ENCODE data around the gene TMIGD3. TPM values are rescaled to one million over a fixed set of nuclear protein-coding genes. Genes with fewer than 3 reads are reported as not detected.

TMIGD3 gene
- total RNA-seq (1 to 10 TPM; 1.6 to 3.9 TPM), polyA plus RNA-seq (10 to 100 TPM in 1 of 2 donors, 1 to 10 TPM in 1; 4.2 to 34.6 TPM)
- long read RNA-seq, donor 1, result 0 reads
- long read RNA-seq, donor 2, result 0 reads
- long read RNA-seq, donor 3, result 0 reads
- long read RNA-seq, donor 4, result 0 reads
- long read RNA-seq, donor 5, result 0 reads

GRCh38 chr1:111503585-111504060 is at the start of gene TMIGD3, which contains the start of gene ADORA3:
TMIGD3 (minus strand) TSS chr1:111503633; CDS start chr1:111503354, 279 bp downstream.
ADORA3 (minus strand) TSS chr1:111503633; CDS start chr1:111503354, 279 bp downstream.
- H3K4me1 ChIP-seq (ENCODE audit: control insufficient read depth in 5 of 5, insufficient read depth in 5 of 5, low read length in 5 of 5), result peaks cover 0 to 14% (median 3%) of the 10 kb centered on the region in 5 donors
- 20 to 37% methylated on average over 4 of the region's 4 CpGs for WGBS, 2 donors

DNA sequence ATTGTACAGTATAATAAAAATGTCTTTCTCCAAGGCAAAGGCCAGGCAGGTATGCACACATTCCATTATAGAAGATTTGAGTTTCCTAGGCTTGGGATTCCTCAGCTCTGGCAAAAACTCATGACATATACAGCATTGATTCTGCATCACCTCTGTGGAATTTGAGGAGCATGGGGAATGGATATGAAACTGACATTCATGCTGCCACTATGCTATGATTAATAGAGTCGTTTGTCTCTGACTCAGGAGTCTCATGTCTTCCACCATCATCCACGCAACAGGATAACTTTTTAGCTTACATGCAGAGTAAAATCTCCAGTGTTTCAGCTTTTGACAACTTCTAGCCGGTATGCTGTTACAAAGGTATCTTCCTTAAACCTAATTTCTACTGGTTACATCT is 49.8 kb upstream of the TMIGD3 start:
- Histone ChIP-seq H3K36me3 (ENCODE audit: control insufficient read depth in 4 of 4, insufficient read depth in 4 of 4, low read length in 4 of 4) (no peaks in the 10 kb centered on the region), H3K27me3 (ENCODE audit: control insufficient read depth in 3 of 3, insufficient read depth in 3 of 3, low read length in 2 of 3) (no peaks in the 10 kb centered on the region), H3K27ac (ENCODE audit: low read depth in 1 of 2, low read length in 1 of 2) (no peak overlapping the region), H3K9ac (ENCODE audit: insufficient read depth in 1 of 2, low read length in 2 of 2) (no peak overlapping the region), H3K9me3 (ENCODE audit: control insufficient read depth in 4 of 4, insufficient read depth in 3 of 4, low read length in 3 of 4) (no peaks in the 10 kb centered on the region), H3K4me3 (no peak overlapping the region), H3K4me1 (ENCODE audit: control insufficient read depth in 5 of 5, insufficient read depth in 5 of 5, low read length in 5 of 5) (no peaks in the 10 kb centered on the region)
- DNase-seq, result no peak
- no peak for TF ChIP-seq CTCF (IDR thresholded peaks at IDR 0.05; ENCODE audit: control extremely low read depth, extremely low read depth)
- WGBS, 2 donors, result 92 to 95% methylated on average over 3 of the region's 3 CpGs
- no peak for ATAC-seq (ENCODE audit: insufficient read depth, low FRiP score)

More at GRCh38 chr1:111503585-111504060, at the start of gene TMIGD3, which contains the start of gene ADORA3:
- H3K36me3 ChIP-seq (ENCODE audit: control insufficient read depth in 4 of 4, insufficient read depth in 4 of 4, low read length in 4 of 4), result no peaks in the 10 kb centered on the region
- no peak for DNase-seq
- no peak within 1 kb of the TSS for H3K4me3 ChIP-seq
- no peaks in the 10 kb centered on the region for H3K27me3 ChIP-seq (ENCODE audit: control insufficient read depth in 3 of 3, insufficient read depth in 3 of 3, low read length in 2 of 3)
- no peak for ATAC-seq (ENCODE audit: insufficient read depth, low FRiP score)
- H3K27ac ChIP-seq (ENCODE audit: low read depth in 1 of 2, low read length in 1 of 2), result peak within 1 kb of the TSS in 1 of 2 donors; percentile 40
- no peaks in the 10 kb centered on the region for H3K9me3 ChIP-seq (ENCODE audit: control insufficient read depth in 4 of 4, insufficient read depth in 3 of 4, low read length in 3 of 4)
- no peak within 1 kb of the TSS for H3K9ac ChIP-seq (ENCODE audit: insufficient read depth in 1 of 2, low read length in 2 of 2)
- no peak for TF ChIP-seq CTCF (IDR thresholded peaks at IDR 0.05; ENCODE audit: control extremely low read depth, extremely low read depth)

- DNase-seq (no peak), ATAC-seq (ENCODE audit: insufficient read depth, low FRiP score) (no peak)
- H3K9me3 ChIP-seq (ENCODE audit: control insufficient read depth in 4 of 4, insufficient read depth in 3 of 4, low read length in 3 of 4), result no peaks in the 10 kb centered on the region
- no peaks in the 10 kb centered on the region for H3K36me3 ChIP-seq (ENCODE audit: control insufficient read depth in 4 of 4, insufficient read depth in 4 of 4, low read length in 4 of 4)
- TF ChIP-seq CTCF (IDR thresholded peaks at IDR 0.05; ENCODE audit: control extremely low read depth, extremely low read depth), result no peak
- no peaks in the 10 kb centered on the region for H3K4me1 ChIP-seq (ENCODE audit: control insufficient read depth in 5 of 5, insufficient read depth in 5 of 5, low read length in 5 of 5)
- H3K27ac ChIP-seq (ENCODE audit: low read depth in 1 of 2, low read length in 1 of 2), result no peak overlapping the region
- H3K9ac ChIP-seq (ENCODE audit: insufficient read depth in 1 of 2, low read length in 2 of 2), result no peak overlapping the region
- H3K27me3 ChIP-seq (ENCODE audit: control insufficient read depth in 3 of 3, insufficient read depth in 3 of 3, low read length in 2 of 3), result no peaks in the 10 kb centered on the region
- H3K4me3 ChIP-seq, result no peak overlapping the region
These were observed 49.2 kb upstream of the TMIGD3 start for GRCh38 chr1:111552587-111552986.

All from lung (tissue), 16 donors.